ENCODE data around the gene MICALL1. TPM values are rescaled to one million over a fixed set of nuclear protein-coding genes. Genes with fewer than 3 reads are reported as not detected.

Gene MICALL1
- total and polyA plus RNA-seq, 9 of the 15 experiments (the other 6 are each of a cell fraction or from before 2014, with no cell fraction given): 0.32 to 21.5 (median 6.1) TPM

DNA sequence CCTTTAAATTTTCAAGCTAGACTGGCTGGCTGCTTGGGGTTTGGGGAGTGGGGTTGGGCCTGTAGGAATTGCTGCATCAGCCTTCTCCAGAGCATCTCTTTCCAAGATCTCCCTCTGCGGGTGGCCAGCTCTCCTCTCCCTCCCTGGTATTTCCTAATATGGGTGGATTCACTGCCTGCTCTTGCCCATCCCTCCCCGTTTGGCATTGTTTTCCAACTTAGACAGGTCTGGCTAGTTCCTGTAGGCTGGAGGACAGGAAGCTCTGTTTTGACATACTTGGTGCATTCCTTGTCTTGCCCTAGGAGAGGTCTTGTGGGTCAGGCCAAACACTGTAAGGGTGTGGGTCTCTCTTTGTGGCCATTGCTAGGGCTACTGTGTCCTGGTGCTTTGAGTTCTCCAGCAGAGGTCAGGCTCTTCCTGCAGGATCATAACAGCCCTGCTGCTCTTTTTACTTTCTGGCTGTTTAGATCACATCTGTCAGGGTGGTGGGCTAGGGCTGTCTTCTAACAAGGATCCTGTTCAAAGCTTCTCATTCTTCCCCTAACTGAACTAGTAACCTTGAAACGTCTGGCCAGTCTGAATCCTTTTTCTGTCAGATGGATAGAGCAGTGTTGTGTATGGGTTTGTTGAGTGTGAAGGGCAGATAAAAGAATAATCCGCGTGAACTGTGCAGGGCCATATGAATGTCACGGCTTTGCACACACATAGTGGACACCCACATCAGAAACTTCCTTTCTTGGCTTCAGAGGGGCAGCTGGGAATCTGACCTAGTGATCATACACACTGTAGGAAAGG lies 18.3 kb upstream of the MICALL1 start (continued):
- TF ChIP-seq C11orf30 (IDR thresholded peaks at IDR 0.05; ENCODE audit: low read depth): peak; percentile 15; the same call in 1 of the 2 replicates

DNA sequence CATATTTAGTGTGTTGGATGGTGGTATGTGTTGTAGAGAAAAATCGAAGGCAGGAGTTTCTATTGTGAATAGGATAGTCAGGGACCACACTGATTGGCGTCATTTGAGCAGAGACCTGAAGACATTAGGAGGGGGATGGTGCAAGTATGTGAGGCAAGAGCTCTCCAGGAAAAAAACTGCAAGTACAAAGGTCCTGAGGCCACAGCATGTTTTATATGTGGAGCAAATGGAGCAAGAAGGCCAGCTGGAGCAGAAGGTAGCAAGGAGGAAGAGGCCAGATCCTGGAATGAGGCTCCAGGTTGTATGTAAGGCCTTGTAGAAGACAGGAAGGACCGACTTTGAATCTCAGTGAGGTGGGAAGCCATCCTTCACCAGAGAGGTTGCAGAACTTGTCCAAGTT lies 14.2 kb upstream of the MICALL1 start:
- H3K9me1 ChIP-seq (ENCODE audit: control insufficient read depth, insufficient read depth, low read length): no peaks in the 10 kb centered on the region
- no peaks in the 10 kb centered on the region for H3K27me3 ChIP-seq (ENCODE audit: control insufficient read depth in 2 of 2, insufficient read depth in 2 of 2, low read length in 2 of 2)
- H3K9me3 ChIP-seq (replicated peaks; ENCODE audit: control insufficient read depth, insufficient read depth, low read depth, low read length): no peaks in the 10 kb centered on the region
- no peak for FAIRE-seq
- no peak overlapping the region for H2AFZ ChIP-seq (ENCODE audit: low read depth, low read length)
- H3K27ac ChIP-seq (ENCODE audit: extremely low read depth, low read depth, low read length): no peak overlapping the region
- no peak for DNase-seq (ENCODE audit: extremely low read depth in 1 of 4, low spot score in 3 of 4)
- H3K4me1 ChIP-seq (replicated peaks in 1 of 2; ENCODE audit: control insufficient read depth in 2 of 2, insufficient read depth in 2 of 2, low read length in 2 of 2): peaks cover 15 to 21% of the 10 kb centered on the region in 2 experiments
- intact Hi-C loops (cut with micrococcal nuclease): no loop called here
- no peaks in the 10 kb centered on the region for H3K79me2 ChIP-seq (ENCODE audit: control insufficient read depth, insufficient read depth, low read length)
- H3K4me3 ChIP-seq: no peak overlapping the region
- BruUV-seq (replicated peaks): TSS peak; percentile 34
- ChIA-PET POLR2A (interaction anchor here (0.8 to 2.5 kb wide), 2 partner anchors 13 to 84 kb away, joined by 4 to 9 read pairs; partner anchors contain the start of gene GCAT), CTCF (ENCODE audit: low intra/inter-chr PET ratio) (no interaction called here)
- H3K4me2 ChIP-seq (ENCODE audit: insufficient read depth, low read length): no peak overlapping the region
- H3K36me3 ChIP-seq (ENCODE audit: control insufficient read depth, insufficient read depth, low read length): peaks cover 40% of the 10 kb centered on the region; the same call in 2 of the 3 replicates
- 73% methylated on average over 3 of the region's 3 CpGs for WGBS (ENCODE audit: insufficient coverage, low coverage, missing lambda C conversion rate)
- no peak for ATAC-seq
- TF ChIP-seq POLR2A (conservative IDR thresholded peaks at IDR 0.05): peak; percentile 38; the same call in 1 of the 2 replicates
- TF ChIP-seq TCF7L2 (IDR thresholded peaks at IDR 0.05; ENCODE audit: low read depth, low read length): no peak
- in situ Hi-C loops (cut with MboI): no loop called here
- H4K20me1 ChIP-seq (replicated peaks; ENCODE audit: control insufficient read depth, insufficient read depth, low read length): no peaks in the 10 kb centered on the region
- no peak overlapping the region for H3K9ac ChIP-seq (ENCODE audit: insufficient read depth in 1 of 2, low read depth in 2 of 2, low read length in 2 of 2)

Measured in K562 (cell line).